Activated T-cell treated with anti-CD3 and anti-CD28 coated beads, Interleukin-2, amount 50 U/mL, for 1 hour (primary cell): ENCODE data around the gene CCDC97.
A peak's percentile ranks its signal among the peaks of the same experiment; 100 is the strongest.
"Not testable (repeated sequence)": the region's sequence is repeated elsewhere in the genome, so short reads cannot be mapped to it uniquely, and the experiment has no call there.

Experiments used
- DNase-seq: peaks from one replicate; pipeline ENCODE4 v3.0.0-alpha.2; 2020

CCDC97 gene

DNA sequence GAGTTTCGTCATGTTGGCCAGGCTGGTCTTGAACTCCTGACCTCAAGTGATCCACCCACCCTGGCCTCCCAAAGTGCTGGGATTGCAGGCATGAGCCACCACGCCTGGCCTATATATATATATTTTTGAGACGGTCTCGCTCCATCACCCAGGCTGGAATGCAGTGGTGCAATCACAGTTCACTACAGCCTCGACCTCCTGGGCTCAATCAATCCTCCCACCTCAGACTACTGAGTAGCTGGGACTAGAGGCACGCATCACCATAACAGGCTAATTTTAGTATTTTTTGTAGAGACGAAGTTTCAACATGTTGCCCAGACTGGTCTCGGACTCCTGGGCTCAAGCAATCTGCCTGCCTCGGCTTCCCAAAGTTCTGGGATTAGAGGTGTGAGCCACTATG, 36.9 kb downstream of the CCDC97 start:
- not testable (repeated sequence) for DNase-seq

DNA sequence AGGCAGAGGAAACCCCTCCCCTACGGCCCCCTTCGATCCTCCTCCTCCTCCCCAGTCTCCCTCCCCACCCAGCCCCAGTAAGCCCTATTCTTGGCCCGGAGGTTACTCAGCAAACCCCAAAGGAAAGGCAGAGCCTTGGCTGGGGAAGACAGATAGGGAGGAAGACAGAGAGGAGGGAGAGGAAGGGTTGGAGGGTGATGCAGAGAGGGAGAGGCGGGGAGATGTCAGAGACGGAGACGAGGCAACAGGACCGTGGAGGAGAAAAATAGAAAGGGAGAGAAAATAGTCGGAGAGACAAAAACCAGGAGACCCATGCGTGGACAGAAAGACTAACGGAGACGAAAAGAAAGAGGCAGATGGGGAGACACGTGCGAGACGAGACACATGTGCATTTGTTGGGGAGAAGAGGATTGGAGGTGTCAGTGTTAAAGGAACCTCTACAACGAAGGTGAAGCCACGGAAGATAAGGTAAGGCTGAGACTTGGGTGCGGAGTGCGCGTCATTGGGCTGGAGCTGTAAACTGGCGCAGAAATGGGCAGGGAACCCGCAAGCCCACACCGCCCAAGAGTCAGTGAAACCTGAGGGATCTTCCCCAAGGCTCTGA, 40.9 kb downstream of the CCDC97 start:
- DNase-seq = no peak

DNA sequence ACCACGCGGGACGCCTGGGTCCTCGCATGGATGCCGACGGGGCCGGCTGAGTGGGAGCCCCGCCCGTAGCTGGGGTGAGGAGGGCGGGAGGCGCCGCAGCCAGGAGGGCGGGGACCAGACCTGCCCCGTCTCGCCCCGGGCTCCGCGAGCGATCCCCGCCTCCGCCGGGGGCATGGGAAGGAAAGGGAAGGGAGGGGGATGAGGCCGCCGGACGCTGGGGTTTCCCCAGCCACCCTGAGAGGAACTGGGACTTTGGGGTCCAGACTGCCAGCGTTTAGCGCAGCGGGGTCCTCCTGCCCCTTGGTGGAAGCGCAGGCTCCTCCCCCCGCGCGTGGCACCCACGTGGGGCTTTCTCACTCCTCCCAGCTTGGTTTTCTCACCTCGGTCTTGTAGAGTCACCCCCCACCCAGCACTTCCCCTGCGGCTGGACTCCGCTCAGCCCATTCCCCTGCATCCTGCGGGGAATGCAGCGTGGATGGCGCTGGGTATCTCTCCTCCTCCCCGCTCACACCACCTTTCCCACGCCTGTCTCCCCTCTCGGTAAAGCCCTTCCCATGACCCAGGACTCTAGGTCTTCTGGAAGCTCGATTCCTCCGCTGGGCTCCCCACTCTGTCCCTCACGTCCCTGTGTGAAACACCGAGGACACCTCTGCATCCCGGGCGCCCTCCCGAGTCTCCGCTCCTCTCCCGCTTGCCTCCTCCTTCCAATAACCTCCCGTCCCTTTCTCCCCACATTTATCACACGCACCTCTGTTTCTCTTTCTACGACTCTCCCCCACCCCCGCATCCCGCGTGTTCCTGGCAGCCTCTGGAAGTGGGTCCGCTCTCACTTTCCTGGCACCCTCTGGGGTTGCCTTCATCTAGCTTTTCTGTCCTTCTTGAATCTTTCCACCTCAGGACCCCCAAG, 41.6 kb downstream of the CCDC97 start:
- DNase-seq = peak; percentile 87

GRCh38 chr19:41352279-41352608, 42.3 kb downstream of the CCDC97 start:
- no peak for DNase-seq

- DNase-seq = peak; percentile 83
These were observed 42.9 kb downstream of the CCDC97 start for GRCh38 chr19:41352609-41353465.

DNA sequence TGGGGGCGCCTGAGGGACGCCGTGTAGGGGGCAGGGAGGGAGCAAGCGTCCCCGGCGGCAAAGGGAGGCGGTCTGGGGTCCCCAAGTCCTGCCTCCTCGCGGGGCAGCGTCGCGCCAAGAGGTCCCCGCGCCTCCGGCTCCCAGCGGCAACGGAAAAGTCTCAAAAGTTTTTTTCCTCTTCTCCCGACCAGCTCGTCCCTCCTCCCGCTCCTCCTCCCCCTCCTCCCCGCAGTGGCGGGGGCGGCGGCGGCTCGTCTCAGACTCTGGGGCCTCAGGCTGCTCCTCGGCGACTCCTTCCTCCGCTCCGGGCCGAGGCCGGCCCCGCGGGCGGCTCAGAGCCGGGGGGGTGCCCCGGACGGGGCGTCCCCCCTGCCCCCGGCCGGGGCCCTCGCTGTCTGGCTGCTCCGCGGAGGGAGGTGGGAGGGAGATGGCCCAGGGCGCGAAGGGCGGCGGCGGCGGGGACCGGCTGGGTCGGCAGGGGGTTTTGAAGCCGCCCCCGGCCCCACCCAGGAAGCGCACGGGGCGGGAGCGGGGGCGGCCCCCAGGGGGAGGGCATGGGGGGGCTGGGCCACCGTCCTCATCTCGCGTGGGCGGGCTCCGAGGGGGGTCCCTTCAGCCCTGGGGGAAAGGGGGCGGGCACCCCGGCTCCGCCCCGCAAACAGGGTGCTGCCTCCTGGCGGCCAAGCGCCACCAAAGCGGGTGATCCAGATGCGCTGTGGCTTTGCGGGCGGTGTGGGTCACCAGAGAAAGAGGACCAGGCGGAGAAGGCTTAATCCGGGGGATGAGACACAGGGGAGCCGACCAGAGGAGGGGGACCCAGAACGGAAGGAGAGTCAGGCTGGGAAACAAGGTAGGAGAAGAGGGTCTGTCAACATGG, 43.7 kb downstream of the CCDC97 start, which contains the start of gene TGFB1:
TGFB1 (minus strand) TSS at position 457 of the 877 bp plus-strand sequence. CDS start 878 bp downstream, outside the sequence.
- peak; percentile 95 for DNase-seq

GRCh38 chr19:41354343-41354953, 44.5 kb downstream of the CCDC97 start:
- no peak for DNase-seq

DNA sequence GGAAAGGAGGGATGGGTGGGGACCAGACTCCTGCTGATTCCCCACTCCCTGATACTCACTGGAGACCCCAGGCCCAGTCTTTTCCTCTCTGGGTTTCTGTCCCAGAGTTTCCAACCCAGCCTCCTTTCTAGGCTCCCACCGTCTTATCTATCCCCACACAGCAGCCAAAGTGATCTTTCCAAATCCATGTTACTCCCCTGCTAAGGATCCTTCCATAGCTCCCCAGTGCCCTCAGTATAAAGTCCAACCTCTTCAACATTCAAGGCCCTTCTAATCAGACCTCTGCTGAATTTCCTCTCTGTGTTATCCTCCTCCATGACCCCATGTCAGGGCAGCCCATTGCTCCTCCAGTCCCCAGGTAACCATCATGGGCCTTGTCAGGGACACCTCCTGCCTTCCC, 45.1 kb downstream of the CCDC97 start:
- no peak for DNase-seq

DNA sequence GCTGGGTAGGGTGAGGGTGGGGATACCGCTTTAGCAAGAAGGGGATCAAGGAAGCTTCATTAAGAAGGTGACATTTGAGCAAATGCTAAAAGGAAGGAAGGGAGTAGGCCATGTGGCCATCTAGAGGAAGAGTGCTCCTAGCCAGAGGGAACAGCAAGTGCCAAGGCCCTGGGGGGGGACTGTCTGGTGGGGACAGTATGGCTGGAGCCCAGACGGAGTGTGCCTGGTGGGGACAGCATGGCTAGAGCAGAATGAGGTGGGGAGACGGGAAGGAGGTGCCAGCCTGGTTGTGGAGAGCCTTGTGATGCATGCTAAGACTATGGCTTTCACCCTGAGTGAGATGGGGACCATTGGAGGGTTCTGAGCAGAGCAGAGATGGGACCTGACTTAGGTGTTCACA, 45.8 kb downstream of the CCDC97 start:
- DNase-seq = no peak

DNA sequence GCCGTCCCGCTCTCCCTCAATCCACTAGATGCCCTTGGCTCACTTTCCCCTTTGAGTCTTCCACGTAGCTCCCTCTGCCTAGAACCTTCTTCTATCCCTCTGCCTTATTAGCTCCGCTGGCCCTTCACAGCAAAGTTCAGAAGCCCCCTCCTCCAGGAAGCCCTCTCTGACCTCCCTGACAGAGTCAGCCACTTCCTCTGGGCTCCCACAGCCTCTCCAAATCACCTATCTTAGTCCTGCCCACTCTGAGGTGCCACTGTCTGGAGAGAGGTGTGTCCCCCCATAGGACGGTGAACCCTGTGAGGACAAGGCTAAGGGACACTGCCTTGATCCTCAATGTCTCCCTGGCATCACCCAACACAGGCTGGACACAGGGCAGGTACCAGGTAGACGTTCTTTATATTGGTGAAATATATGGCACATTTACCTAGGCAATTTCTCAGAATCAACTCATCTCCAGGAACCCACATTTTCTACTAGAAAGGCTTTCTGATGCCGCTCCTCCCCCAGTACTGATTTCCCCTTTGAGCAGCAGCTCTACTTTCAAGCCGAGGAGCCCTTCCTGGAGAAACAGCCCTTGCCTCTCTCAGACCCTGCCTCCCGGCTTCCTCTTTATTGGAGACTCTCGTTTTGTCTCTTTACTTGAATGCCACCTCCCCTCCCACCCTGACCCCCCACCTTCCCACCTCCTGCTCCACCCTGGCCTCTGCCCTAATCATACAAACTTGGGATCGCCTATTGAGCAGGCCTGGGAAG, 47.2 kb downstream of the CCDC97 start:
- no peak for DNase-seq

- DNase-seq = no peak
These were observed 47.8 kb downstream of the CCDC97 start for GRCh38 chr19:41357746-41358145.

- DNase-seq = no peak
These were observed 49.8 kb downstream of the CCDC97 start for GRCh38 chr19:41359741-41360140.

- DNase-seq = no peak
These were observed 52.3 kb downstream of the CCDC97 start for GRCh38 chr19:41362143-41362847.

- no peak for DNase-seq
These were observed 53.4 kb downstream of the CCDC97 start for GRCh38 chr19:41363371-41363752.

DNA sequence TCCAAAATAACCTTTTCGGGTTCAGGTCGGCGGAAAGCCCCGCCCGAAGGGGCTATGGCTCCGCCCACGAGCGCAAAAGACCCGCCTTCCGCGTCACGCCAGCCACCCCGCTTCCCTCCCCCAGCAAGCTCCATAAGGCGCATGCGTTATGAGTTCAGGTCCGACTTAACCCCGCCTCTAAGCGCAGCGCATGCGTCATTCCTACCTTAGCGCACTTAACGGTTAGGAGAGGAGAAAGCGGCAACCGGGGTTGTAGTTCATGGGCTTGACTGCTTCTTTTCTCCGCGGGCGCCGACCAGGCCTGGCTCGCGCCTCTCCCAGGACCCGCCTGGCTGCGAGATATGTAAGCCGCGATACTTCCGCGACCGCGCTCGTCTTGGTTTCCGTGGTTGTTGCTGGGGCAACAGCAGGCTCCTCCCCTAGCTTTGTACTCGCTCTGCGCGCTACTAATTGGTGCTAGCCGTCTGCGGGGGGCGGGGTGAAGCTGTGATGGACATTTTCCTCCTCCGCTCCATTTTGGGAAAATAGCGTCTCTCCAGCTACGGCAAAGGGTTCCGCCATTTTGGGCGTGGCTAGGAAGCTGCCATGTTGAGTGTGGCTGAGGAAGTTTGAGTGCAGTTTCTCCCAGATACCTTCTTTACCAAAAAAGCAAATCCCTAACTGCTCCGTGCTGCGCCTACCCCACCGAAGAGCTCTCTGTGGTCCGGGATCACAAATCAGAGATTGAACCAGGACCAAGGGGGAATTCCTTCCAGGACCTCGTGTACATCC, 54.0 kb downstream of the CCDC97 start, which contains the start of gene B9D2:
B9D2 (minus strand) TSS at position 397 of the 771 bp plus-strand sequence. CDS start 630 bp downstream, outside the sequence.
- DNase-seq = peak; percentile 97

DNA sequence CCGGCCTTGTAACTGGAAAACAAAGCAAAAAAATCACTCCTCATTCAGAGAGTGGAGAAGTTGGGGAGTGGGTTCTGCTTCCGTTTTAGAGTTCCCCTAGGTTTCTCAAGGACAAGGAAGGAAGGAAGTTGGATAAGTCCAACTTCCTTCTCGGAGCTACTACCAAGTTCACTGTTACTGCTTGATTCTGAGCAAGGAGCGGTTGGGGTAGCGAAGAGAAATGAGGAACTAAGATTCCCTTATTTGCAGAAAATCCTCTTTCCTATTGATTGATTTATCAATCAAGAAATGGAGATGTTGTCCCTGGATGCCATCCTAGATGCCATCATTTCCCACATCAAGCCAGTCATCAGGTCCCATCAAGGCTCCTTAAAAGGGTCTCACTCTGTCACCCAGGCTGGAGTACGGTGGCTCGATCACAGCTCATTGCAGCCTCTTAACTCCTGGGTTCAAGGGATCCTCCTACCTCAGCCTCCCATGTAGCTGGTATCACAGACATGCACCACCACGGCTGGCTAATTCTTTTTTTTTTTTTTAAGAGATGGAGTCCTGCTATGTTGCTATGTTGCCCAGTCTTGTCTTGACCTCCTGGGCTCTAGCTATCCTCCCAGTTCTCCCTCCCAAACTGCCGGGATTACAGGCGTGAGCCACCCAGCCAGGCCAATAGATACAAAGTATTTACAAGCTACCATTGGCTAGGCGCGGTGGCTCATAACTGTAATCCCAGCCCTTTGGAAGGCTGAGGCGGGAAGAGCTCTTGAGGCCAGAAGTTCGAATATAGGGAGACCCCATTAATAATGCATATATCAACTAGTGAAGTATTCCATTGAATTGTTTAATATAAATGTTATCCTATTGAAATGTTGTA, 54.8 kb downstream of the CCDC97 start:
- no peak for DNase-seq

DNA sequence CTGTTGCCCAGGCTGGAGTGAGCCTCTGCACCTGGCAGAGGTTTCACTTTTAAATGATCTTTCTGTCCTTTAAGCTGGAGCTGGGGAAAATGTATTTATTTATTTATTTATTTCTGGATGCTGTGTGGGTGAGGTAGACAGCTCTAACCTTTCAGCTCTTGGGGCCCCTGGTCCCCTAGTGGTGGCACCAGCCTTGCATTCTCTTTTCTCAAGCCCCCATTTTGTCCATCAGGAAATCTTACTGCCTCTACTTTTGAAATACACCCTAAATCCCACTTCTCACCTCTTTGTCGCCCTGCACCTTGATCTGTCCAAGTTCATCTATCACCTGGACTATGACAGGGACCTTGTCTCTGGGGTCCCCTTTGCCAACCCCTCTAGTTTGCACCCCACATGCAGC, 56.1 kb downstream of the CCDC97 start:
- no peak for DNase-seq

DNA sequence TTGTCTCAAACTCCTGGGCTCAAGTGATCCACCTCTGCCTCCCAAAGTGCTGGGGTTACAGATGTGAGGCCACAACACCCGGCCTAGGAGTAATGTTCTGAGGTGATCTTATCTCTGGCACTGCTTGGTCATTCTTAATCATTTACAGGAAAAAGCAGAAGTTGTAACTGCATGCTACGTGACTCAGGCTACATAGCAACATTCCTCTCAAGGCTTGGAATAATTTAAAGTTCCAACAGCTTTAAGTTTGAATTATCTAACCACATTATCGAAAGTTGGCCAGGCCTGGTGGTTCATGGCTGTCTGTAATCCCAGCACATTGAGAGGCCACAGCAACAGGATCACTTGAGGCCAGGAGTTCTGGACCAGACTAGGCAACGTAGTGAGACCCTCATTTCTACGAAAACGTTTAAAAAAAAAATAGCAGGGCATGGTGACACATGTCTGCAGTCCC, 57.9 kb downstream of the CCDC97 start:
- no peak for DNase-seq
